CD4-positive, alpha-beta T cell treated with Interleukin-15 for 1 hour (primary cell): ENCODE results near the gene C1orf116.

ENCODE experiments used
- DNase-seq: peaks from one replicate; pipeline ENCODE4 v3.0.0-alpha.2; 2020

Gene C1orf116

GRCh38 chr1:207018707-207019106, 13.8 kb downstream of the C1orf116 start:
- no peak for DNase-seq

- DNase-seq = no peak
Measured at GRCh38 chr1:207017615-207018559, 14.7 kb downstream of the C1orf116 start.

- DNase-seq = no peak
Measured at GRCh38 chr1:207015791-207016190, 16.8 kb downstream of the C1orf116 start.

- DNase-seq = no peak
Measured at GRCh38 chr1:207014728-207015127, 17.8 kb downstream of the C1orf116 start.

- no peak for DNase-seq
Measured at GRCh38 chr1:207013321-207014085, 19.1 kb downstream of the C1orf116 start.

GRCh38 chr1:207010726-207011125, 21.8 kb downstream of the C1orf116 start:
- DNase-seq = no peak

- no peak for DNase-seq
Measured at GRCh38 chr1:207009945-207010344, 22.6 kb downstream of the C1orf116 start.

- DNase-seq = no peak
Measured at GRCh38 chr1:207009182-207009850, 23.2 kb downstream of the C1orf116 start.

GRCh38 chr1:207007352-207008033, 25.1 kb downstream of the C1orf116 start:
- no peak for DNase-seq

GRCh38 chr1:207006914-207007313, 25.6 kb downstream of the C1orf116 start:
- DNase-seq = no peak

GRCh38 chr1:207006083-207006482, 26.5 kb downstream of the C1orf116 start:
- DNase-seq = no peak

GRCh38 chr1:207004931-207005830, 27.4 kb downstream of the C1orf116 start:
- no peak for DNase-seq

- no peak for DNase-seq
Measured at GRCh38 chr1:207003210-207003609, 29.3 kb downstream of the C1orf116 start.

GRCh38 chr1:207002724-207003146, 29.8 kb downstream of the C1orf116 start:
- DNase-seq = no peak

- no peak for DNase-seq
Measured at GRCh38 chr1:207001492-207002245, 30.9 kb downstream of the C1orf116 start.

GRCh38 chr1:207000651-207001291, 31.8 kb downstream of the C1orf116 start:
- no peak for DNase-seq

- DNase-seq = no peak
Measured at GRCh38 chr1:206998816-206999215, 33.7 kb downstream of the C1orf116 start.

- DNase-seq = no peak
Measured at GRCh38 chr1:206992790-206993189, 39.8 kb downstream of the C1orf116 start.

- no peak for DNase-seq
Measured at GRCh38 chr1:206987873-206988272, 44.7 kb downstream of the C1orf116 start.

- no peak for DNase-seq
Measured at GRCh38 chr1:206986885-206987284, 45.7 kb downstream of the C1orf116 start.
